ENCODE measurements around the gene NPAT.
A peak's percentile ranks its signal among the peaks of the same experiment; 100 is the strongest.
"Not testable (repeated sequence)": the region's sequence is repeated elsewhere in the genome, so short reads cannot be mapped to it uniquely, and the experiment has no call there.

NPAT gene

GRCh38 chr11:108147150-108147549, 75.3 kb downstream of the NPAT start:
- DNase-seq, result no peak

GRCh38 chr11:108144615-108145014, 77.8 kb downstream of the NPAT start:
- DNase-seq, result no peak

DNA sequence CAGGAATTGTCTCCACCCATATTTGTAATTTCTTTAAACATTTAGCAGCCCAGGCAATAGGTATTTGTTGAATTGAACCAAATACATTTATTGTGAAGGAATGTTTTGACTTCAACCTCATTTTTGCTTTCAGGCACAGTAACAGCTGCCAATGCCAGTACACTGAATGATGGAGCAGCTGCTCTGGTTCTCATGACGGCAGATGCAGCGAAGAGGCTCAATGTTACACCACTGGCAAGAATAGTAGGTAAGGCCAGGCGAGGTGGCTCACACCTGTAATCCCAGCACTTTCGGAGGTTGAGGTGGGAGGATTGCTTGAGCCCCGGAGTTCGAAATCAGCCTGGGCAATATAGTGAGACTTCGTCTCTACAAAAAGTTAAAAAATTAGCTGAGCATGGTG, 80.1 kb downstream of the NPAT start:
- DNase-seq, result no peak

DNA sequence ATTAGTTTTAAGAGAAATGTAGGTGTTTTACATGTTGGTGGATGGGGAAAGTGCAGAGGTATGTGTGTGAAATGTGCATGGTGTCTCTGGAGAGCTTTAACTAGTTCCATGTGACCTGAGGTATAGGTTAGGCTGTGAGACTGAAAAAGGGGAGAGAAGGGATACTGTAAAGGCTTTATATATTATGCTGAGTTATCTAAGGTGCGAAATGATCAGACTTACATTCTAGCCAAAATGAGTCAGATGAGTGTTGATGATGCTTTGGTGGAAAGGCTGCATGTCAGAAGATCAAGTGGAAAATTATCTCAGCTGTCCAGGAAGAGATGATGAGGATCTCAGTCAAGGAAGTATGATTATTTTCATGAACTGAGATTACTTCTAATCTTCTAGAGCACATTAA, 85.2 kb downstream of the NPAT start:
- no peak for DNase-seq

GRCh38 chr11:108135845-108136544, 86.4 kb downstream of the NPAT start:
- no peak for DNase-seq

DNA sequence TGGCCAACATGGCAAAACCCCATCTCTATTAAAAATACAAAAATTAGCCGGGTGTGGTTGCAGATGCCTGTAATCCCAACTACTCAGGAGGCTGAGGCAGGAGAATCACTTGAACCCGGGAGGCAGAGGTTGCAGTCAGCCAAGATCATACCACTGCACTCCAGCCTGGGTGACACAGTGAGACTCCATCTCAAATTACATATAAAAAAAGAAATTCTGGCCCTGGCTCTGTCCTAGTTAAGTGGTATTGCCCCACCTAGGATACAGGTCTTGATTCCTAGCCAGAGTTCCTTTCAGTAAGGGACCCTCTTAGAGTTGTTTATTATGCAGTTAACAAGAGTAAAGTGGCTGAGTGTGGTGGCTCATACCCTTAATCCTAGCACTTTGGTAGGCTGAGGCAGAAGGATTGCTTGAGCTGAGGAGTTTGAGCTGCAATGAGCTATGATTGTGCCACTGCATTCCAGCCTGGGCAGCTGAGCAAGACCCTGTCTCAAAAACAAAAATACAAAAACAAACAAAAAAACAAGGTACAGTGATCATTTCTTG, 89.4 kb downstream of the NPAT start:
- not testable (repeated sequence) for DNase-seq

GRCh38 chr11:108131993-108132392, 90.4 kb downstream of the NPAT start:
- DNase-seq, result no peak

- no peak for DNase-seq
Observed at GRCh38 chr11:108128772-108129171, 93.7 kb downstream of the NPAT start.

DNA sequence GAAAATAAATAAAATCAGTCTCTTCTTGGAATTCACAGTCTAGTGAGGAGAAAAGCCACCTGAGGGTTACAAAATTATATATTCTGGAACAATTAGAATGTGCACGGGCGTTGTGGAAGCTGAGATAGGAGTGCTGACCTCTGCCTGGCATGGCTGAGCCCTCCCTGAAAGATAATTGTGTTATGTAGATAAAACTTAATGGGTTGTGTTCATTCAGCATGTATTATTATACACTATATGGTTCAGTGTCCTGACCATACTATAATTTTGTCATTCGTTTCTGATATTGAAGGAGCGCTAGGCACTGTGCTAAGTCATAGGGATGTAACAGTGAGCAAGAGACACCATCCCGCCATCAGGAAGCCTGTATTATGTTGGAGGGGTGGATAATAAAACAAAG, 97.3 kb downstream of the NPAT start:
- no peak for DNase-seq

- DNase-seq, result no peak
Observed at GRCh38 chr11:108122166-108122628, 100.2 kb downstream of the NPAT start.

DNA sequence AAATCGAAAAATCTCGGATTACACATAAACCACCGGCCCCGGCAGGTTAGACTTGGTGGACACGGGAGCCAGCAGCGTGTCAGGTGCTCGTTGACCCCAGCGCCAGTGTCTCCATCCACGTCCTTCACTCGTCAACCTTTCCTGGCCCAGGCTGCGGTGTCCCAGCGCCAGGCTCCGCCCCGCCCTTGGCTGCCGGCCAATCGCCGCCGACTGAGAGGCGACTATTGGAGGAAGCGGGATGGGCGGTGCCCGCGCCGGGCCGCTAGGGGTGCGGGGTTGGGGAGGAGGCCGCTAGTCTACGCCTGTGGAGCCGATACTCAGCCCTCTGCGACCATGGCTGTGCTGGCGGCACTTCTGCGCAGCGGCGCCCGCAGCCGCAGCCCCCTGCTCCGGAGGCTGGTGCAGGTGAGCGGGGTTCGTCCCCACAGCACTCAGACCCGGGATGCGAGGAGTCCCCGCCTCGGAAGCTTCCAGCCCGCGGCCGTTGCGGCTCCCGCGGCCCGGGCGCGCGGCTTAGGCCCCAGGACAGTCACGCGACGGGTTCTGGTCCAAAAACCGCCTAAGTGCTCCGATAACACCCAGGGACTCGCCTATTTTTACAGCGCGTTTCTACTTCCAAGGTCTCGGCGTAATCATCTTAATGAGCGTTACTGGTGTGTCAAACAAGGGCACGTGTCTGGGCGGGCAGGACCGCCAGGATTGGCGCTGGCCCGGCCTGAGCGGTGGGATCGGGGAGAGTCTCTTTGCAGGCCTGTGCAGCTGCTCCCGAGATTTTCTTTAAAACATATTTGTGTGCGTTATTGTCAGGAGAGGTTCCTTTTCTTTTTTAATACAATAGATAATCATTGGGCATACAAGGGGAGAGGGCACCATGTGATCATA, 100.9 kb downstream of the NPAT start, which contains the start of gene ACAT1:
Gene ACAT1, plus strand, starts transcription at position 294 of the 882 bp plus-strand sequence. Its CDS starts 40 bp downstream, at position 334.
- DNase-seq, result peak; percentile 89

- not testable (repeated sequence) for DNase-seq
Observed at GRCh38 chr11:108120936-108121273, 101.5 kb downstream of the NPAT start.

GRCh38 chr11:108117746-108118371, 104.6 kb downstream of the NPAT start:
- peak; percentile 18 for DNase-seq

DNA sequence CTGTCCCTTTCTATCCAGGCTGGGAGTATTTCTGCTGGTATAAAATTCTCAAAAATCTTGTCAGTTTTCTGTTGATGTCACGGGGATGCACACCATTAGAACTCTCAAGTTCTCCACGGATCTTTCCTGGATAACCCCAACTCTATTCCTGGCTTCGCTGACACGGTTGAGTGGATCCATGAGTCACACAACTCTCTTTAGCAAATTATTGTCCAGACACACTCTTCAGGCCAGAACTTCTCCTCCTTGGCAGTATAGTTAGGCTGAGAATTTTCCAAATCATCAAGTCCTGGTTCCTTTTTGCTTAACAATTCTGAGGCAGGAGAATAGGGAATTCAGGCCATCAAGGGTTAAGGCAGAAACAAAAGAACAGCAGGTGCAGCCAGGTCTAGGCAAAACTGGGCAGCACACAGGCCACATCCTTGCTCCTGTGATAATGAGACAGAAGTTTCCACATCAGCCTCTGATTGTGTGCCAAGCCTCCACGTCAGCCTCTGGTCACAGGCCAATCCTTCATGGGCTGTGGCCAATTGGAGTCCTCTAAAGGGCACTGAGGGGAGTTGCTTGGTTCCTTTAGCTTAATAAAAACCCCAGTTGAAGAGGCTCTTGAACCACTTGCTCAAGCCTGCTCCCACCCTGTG, 106.8 kb downstream of the NPAT start:
- peak; percentile 86 for DNase-seq

DNA sequence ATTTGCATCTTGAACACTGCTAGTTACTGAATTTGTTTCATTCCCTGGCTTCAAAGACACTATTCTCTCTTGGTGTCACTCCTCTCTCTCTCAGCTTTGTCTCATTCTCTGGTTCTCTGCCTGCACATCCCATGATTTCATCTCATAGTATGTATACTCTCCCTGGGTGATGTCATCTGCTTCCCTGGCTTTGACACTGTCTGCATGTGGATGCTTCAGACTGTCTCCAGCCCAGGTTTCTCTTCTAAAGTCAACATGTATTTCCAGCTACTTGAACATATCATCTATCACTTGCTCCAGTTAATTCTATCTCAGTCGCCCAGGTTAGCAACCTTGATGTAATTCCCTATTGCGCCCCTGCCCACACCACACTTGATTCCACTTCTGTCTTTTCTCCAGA, 110.4 kb downstream of the NPAT start:
- no peak for DNase-seq

GRCh38 chr11:108111126-108111525, 111.3 kb downstream of the NPAT start:
- no peak for DNase-seq

All from NCI-H226 (cell line).